Limb (tissue), 2 donors: ENCODE results near the gene TFDP1.
A peak's percentile ranks its signal among the peaks of the same experiment; 100 is the strongest.

Experiments
- DNase-seq, 2 donors: peaks; one replicate each; pipeline ENCODE4 v3.0.0-alpha.2; 2016; ENCODE audit errors: extremely low spot score in 2 of 2

The TFDP1 gene

DNA sequence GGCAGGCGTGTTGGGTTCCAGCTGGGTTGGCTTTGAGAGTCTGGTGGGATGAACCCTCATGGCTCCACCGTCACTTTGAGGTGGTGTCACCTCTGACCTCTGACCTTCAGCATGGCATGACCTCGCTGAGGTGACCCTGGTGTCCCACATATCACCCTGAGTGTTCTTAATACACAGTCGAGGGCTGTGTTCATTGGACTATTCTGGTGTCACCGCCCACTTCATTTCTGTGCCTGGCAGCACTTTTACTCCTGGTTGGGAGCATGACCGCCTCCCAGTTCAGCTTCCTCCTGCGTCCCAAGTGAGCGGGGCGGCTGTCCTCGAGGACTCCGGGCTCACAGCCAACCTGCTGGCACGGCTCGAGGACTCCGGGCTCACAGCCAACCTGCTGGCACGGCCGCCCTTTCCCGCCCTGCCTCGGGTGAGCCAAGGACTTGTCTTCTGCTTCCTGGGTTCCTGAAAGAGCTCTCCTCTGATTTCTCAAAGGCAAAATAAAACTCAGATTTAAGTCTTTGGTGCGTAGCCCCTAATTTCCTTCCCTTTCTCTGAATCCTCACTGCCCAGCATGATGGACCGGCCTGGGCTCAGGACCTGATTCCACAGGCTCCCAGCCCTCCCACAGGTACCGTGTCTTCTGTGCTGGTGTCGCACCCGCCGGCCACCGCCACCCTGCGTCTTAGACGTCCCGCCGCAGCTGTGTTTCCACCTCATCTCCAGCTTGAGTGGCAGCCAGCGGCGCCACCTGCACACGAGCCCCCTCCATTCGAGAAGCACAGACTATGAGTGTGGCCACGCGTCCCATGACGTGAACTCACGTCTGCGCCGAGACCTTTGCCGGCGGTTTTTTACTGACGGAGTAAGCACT, 63.0 kb downstream of the TFDP1 start:
- peak; percentile 20 to 80 for DNase-seq

DNA sequence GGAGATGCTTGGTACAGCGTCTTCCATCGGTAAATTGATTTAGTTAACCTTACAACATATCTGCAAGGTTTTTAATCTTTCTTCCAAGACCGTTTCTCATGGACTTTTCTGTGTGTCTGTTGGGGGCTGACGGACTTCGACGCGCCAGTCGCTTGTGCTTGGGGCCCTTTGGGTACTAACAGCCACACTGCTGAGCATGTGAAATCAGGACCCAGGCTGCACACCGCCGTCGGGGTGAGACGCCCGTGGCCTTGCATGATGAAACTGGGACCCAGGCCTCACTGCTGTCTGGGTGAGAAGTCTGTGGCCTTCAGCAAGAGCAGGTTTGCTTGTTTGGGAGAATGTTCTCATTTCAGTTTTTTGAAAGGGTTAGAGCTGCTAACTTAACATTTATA, 63.7 kb downstream of the TFDP1 start:
- no peak for DNase-seq

DNA sequence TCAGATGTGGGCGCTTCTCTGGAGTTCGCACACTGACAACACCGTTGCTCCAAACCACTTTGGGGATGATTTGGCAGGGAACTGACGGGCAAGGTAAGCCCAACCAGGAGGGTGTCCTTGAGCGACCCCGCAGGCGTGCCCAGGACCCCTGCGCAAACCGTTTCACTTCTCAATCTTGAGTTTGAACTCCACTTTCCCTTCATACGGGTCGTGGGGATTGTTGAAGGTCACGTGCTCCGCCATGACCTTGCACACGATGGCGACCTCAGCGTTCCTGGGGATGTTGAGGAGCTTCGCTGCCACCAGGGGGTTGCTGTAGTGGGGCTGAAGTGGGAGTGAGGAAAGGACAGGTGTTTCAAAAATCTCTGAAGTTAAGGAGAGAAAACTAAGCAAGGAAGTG, 64.7 kb downstream of the TFDP1 start:
- no peak for DNase-seq

DNA sequence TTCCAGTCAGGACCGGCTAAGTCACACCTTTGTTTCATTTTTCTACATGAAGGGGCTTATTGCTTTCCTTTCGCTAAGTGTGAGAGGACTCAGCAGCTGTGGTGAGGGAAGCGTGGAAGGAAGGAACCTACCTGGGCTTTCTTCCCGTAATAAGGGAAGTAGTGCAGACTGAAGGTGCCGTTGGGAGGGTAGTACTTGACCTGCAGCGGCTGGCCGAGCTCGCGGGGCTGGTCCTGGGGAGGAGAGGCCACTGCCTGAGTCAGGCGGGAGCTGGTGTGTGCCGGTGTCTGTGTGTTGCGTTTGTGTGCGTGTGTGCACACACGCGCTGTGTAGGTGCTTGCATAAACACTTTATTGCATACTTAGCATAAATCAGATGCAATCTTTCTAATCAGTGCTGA, 65.7 kb downstream of the TFDP1 start:
- DNase-seq, result no peak

DNA sequence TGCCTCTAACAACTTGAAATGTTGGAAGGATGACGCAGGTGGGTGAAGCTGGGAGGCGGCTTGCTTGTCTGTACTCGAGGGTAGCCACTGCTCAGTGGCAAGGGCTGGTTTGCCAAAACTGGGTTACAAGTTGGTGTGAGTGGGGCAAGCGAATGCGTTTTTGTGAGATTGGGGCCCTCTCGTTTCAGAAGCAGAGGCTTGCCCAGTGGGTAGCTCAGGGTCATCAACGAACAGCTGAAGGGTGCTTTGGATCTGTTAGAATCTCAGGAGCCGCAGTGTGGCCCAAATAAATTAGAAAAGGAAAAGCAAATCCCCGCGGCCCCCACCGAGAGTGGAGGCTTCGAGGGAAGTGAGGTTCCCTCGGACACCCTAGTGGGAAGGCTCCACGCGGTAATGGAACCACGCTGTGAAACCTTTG, 66.2 kb downstream of the TFDP1 start:
- DNase-seq, result no peak

DNA sequence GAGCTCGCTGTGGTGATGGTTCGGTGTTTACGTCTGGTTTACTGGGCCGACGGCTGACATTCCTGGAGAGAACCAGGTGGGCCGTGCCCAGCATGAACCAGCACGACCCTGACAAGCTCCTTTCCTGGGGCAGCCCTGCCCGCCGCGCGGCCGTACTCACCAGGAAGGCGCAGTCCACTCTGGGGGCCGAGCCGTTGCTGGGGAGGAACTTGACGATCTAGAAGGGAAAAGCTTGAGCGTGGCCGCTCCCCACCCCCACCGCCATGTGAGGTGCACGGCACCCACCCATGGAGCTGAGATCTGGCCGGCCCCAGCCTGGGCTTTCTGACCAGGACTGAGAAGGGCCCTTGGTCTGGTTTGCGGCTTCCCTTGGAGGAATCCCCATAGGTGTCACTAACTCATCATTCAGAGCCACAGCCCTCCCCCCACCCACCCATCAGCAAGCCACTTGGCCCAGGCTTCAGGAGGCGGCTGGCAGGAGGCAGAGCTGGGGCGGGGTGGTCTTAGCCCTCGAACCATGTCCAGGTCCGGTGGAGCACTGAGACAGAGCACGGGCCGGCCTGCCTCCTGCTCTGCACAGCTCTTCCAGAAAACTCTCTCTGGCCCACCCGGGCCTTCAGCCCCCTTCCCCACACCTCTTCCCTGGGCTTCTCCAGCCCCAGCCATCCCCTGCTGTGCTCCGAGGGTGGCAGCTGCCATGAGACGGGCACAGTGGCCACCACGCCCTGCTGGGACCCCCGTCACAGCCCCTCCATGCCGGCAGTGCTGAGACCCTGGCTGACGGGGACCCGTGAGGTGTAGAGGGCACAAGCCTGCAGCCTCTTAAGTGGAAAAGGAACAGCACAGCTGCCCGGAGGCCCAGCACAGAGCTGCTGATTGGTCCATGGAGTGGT, 67.2 kb downstream of the TFDP1 start:
- peak in 1 of 2 donors; percentile 28 for DNase-seq

DNA sequence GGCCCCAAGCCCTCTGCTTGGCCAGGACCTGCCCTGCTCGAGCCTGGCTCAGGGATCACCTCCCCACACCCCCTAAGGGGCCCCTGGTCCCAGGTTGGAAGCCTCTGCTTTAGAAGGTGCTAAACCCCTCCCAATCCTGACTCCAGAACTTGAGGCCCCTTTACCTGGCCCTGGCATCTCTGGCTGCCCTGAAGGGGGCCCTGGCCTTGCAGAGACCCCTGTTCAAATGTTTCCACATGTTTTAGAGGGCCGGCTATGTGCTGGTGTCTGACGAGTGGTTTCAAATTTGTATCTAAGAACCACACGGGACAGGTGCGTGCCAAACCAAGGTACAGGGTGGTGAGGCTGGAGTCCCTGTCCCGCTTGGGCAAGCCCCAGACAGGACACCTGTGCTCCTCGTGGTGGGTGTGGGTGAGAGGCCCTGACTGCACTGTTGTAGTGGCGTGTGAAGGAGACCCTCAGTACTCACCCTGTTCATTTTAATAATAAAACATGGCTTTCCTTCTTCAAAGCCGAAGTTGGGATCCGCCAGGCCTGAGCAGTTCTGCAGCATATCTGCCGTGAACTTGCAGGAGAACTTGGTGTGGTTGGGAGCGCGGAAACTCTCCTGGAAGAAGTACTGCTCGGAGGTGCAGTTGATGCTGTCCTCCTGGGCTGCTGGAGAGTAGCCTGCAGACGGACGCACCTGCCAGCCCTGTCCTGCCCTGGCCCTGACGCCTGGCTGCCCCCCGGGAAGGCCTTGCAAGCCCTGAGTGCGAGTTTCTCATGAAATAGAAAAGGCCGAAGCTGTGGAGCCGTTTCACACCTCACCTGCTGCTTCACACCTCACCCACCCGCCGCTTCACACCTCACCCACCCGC, 68.1 kb downstream of the TFDP1 start:
- DNase-seq, result no peak

DNA sequence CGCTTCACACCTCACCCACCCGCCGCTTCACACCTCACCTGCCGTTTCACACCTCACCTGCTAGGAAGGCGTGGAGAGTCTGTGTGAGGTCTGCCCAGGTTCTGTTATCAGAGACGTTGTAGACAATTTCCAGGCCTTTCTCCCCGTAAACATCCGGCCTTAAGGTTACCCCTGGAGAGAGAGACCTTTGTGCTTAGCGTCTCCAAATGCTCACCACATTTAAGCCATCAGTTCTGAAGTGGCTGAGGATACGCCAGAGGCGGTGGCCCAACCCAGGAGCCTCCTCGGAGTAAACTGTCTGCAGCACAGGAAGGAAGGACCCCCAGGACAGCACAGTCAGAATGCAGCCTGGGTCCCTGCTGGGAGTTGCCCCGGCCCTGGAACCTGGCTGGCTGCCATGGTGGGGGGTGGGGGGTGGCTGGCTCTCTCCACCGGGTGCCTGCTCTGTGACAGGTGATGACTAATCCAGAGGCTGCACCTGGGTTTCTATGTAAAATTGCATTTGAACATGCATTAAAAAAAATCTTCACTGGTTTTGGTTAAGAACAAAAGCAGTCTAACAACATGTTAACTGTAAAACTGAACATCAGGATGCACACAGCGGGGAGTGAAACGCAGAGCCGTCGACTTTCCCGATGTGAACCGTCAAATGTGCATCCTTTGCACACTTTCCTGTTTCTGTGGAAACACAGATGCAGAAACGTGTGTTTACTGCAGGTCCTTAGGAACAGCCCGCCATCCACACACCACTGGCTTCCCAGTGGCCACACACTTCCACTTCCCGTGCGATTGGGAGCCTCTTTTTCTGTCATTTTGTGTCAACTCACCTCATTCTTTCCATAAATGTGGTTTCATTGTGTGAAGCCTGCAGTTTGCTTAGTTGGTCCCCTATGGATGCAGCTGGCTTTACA, 69.0 kb downstream of the TFDP1 start:
- peak in 1 of 2 donors; percentile 61 for DNase-seq

DNA sequence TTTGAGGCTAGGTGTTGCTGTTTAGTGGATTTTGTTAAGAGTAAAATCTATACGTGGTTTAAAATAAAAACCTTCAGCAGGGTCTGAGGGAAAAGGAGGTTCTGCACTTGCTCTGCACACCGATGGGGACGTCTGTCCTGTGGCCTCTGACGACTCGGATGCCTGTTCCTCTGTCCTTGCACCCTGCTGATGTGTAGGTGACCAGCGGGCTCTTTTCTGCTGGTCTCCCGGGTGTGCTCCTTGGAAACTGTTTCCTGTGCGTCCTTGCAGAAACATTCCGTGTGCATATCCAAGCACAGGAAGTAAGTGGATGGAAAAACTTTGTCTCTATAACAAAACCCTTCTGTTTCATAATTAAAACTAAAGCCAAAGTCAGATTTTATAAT, 69.6 kb downstream of the TFDP1 start:
- DNase-seq, result peak in 1 of 2 donors; percentile 32

DNA sequence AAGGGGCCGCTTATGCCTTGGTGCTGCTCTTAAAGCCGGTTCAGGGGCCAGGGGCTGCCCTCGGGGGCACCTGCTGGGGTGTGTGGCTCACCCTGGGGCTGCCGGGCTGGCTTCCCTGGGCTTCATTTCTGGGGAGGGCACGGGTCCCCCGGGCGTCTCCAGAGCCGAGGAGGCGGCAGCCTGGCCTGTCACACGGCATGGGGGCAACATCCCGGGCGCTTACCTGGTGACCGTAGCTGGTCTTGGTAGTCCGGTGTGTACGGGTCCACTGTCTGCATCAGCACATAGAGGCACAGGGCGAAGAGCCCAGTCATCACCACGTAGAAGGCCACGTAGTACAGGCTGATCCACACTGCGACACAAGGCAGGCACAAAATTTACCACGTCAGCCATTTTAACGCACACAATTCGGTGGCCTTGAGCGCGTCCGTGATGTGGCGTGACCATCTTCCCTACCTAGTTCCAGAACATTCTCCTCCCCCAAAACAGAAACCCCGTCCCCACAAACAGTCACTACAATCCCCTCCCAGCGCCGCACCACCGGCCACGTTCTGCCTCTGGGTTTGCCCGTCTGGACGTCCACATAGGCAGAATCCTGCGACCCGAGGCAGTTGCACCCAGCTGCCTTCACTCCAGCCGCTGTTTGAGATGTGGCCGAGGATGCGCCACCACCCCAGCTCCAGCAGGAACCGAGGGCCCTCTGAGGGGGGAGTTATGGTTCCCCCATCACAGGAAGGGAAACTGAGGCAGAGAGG, 70.2 kb downstream of the TFDP1 start:
- no peak for DNase-seq

DNA sequence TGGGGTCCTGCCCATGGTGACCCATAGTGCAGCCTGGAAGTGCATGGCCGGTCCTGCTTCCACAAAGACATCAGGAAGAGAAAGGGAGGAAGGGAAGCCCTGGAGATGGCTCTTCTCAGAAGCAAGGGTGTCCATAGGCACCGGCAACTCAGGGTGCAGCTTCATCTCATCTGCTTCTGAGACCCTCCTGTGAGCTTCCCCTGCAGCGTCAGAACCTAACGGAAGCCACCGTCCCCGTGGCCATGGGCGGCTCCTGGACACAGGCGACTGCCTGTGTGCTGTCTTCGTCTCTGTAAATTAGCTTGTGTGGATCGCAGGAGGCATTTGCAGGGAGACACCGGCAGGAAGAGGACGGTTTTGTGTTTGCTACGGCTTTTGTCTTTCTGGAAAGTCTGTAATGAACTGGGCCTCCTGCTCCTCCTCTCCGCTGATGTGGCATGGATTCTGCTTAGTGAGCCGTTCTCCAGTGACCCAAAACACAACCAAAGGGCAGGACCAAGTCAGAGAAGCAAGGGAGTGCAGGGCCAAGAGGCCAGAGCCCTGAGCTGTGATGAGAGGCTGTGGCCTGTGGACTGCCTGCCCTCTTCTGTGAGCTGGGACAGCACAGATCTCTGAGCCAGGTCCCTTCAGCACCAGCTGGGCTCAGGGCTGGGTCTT, 70.9 kb downstream of the TFDP1 start:
- no peak for DNase-seq

DNA sequence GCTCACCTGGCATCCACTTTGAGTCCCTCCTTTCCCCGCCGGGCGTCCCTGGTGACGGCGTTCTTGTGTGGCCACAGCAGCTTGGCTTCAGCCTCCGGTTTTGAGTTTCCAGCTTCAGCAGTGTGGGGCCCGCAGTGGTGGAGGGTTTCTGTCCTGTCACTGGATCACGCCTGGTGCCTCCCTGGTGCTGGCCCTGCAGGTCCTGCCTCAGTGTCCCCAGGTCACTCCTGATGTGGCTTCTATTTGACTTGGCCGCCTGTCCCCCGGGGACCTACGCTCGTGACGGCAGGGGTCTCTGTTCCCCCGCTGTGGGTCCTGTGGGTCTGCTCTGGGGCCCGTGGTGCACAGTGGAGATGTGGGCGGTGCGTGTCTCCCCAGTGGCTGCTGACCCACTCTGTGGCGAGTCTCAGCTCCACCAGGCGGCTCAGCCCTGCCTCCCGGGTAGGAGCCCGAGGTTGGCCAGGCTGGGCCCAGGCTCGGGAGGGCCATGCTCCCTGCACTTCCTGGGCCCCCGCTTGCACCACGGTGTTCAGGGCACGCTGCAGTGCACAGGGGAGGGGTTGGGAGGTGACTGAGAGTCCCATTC, 71.5 kb downstream of the TFDP1 start:
- peak in 1 of 2 donors; percentile 33 for DNase-seq

DNA sequence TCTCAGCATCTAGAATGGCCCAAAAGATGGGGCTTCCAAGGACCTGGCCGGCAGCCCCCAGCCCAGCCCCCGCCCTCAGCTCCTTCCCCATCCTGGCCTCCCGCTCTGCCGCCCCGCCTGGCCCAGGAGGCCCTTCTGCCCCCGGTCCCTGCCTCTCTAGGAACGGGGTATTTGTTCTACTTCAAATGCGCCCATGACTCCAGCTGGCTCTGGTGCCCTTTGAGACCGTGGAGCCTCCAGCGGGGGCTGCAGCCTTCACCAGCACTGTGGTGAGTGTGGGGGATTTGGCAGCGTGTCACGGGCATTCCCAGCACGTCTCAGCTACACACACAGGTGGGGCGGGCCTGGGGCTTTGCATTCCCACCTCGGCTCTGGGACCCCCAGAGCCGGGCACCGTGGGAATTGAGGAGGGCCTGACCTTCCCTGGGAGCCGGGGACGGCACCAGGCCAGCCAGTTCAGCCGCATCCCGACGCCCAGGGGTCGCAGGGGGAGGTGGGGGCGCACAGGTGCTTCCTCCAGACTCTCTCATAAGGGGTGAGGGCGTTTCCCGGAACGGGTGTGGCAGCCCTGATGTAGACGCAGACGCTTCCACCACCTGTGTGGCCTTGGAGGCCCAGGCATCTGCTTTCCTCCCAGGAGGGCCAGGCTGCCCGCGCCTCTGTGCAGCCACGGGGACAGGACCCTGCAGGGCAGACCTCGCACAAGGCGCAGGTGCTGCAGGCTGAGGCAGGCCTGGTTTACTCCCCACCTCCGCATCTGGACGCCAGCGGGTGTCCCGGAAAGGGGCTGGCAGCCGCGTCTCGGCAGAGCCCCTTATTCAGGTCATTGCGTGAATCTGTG, 72.5 kb downstream of the TFDP1 start:
- DNase-seq, result peak in 1 of 2 donors; percentile 27

DNA sequence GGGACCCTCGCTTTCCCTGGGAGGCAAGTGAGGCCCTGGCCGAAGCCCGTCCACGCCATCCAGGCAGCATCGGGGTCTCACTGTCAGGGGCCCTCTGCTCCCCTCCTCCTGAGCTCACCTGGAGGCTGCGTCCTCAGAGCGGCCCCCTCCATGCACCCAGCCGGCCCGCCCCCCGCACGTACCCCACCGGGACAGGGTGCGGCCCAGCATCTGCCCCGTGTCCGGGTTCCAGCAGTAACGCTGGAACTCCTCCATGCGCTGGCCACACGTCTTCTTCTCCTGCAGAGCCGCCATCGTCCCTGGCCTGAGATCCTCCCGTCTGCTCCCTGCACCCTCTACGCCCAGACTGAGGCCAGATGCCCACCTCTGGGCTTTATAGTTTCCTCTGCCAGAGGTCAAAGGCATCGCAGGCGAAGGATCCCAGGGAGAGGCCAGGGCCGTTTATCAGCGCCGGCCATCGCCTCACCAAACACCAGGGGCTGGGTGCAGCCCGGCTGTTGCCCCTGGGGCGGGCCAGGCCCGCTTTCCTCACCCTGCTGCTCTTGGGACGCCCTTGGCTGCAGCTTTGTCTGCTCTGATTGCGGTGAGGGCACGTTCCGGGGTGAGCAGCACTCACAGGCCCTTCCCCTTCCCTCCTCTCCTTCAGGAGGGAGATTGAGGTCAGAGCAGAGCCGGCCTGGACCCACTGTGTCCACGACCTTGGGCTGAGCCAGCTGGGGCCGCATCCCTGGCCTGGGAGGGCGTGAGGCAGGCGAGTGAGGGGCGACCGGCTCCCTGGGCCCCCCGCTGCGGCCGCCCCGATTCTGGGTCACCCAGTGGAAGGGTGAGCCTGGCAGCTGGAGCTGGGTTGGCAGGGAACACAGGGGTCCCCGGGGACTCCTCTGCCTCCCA, 73.5 kb downstream of the TFDP1 start, which contains the start of gene ATP4B:
TSS of gene ATP4B (minus strand) at position 348 of the 891 bp plus-strand sequence. CDS start at position 294, 54 bp downstream.
- DNase-seq, result peak in 1 of 2 donors; percentile 27

DNA sequence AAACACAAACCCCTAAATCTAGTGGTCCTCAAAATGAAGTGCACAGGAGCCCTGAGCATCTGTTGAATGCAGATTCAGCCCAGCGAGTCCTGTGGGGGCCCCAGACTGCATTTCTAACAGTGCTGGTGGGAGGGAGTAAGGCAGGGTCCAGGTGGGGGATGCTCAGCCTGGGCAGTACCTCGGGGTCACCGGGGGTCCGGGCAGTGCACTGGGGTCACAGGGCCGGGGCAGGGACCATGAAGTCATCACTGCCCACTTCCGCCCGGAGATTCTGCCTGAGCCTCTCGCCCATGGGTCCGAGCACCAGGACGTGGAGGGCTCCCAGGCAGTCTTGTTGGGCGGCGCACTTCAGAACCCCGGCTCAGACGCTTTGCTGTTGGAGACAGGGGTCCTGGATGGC, 74.3 kb downstream of the TFDP1 start:
- DNase-seq, result no peak

DNA sequence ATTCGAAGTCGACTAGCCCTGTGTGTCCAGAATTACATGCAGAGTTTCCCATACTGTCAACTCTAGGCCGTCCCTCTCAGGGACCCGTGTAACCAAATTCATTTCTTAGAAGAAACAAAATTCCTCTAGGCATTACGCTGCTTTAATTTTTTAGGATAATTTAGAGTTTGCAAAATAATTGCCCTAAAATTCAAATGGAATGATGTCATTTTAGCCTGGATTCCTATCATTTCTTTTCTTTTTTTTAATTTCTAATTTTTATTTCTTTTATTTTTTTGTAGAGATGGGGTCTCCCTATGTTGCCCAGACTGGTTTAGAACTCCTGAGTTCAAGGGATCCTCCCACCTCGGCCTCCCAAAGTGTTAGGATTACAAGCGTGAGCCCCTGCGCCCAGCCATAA, 74.8 kb downstream of the TFDP1 start:
- no peak for DNase-seq

DNA sequence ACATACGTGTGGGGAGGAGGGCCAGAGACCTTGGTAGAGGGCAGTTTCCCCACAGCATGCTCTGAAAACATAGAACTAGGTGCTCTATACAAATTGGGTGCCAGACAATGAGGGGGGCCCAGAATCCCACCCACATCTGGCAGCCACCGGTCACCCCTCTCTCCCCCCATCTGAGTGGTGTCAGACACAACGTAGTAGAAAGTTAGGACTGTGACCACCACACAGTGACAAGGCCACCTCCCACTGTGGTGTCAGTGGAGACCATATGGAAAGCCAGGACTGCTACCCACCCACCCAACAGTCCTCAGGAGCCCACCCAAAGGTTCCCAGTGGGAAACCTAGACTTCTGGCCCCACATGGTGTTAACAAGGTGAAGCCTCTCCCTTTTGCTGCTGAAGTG, 75.5 kb downstream of the TFDP1 start:
- no peak for DNase-seq
